Nephron (organoid): ENCODE results near the gene CTNND2.

Source experiments
- H3K27ac Mint-ChIP-seq, 3 experiments: 2 replicates each; pipeline ENCODE4 v1.8.0; 2020; ENCODE audit warnings: mixed read lengths in 3 of 3, mild to moderate bottlenecking in 2 of 3, moderate library complexity in 1 of 3
- H3K27me3 Mint-ChIP-seq: 2 replicates; pipeline ENCODE4 v1.8.0; 2021; ENCODE audit warnings: low read depth, mild to moderate bottlenecking, moderate library complexity, mixed read lengths
- H3K36me3 Mint-ChIP-seq: 2 replicates; pipeline ENCODE4 v1.8.0; 2020; ENCODE audit warnings: low read depth, mixed read lengths
- H3K4me1 Mint-ChIP-seq: 2 replicates; pipeline ENCODE4 v1.8.0; 2020; ENCODE audit warnings: mixed read lengths
- H3K4me3 Mint-ChIP-seq, 3 experiments: 2 replicates each; pipeline ENCODE4 v1.8.0; 2020; ENCODE audit warnings: mild to moderate bottlenecking in 3 of 3, mixed read lengths in 3 of 3, moderate library complexity in 2 of 3
- H3K9me3 Mint-ChIP-seq: 2 replicates; pipeline ENCODE4 v1.8.0; 2020; ENCODE audit warnings: mixed read lengths
- CTCF ChIP-seq, 3 experiments: fragments of 200-600 bp; sonication (generic); IDR thresholded peaks; one replicate each; pipeline ENCODE4 v1.5.0; 2021; ENCODE audit warnings: antibody characterized with exemption in 3 of 3; ENCODE audit not compliant: unreplicated experiment in 3 of 3

CTNND2 gene

GRCh38 chr5:11814373-11814772 lies 89.9 kb downstream of the CTNND2 start:
- no peaks in the 10 kb centered on the region for H3K36me3 Mint-ChIP-seq
- H3K27ac Mint-ChIP-seq: no peak overlapping the region
- no peak for TF ChIP-seq CTCF (IDR thresholded peaks at IDR 0.05; ENCODE audit: unreplicated experiment in 3 of 3)

GRCh38 chr5:11809407-11809806 lies 94.8 kb downstream of the CTNND2 start:
- H3K9me3 Mint-ChIP-seq: no peaks in the 10 kb centered on the region
- no peaks in the 10 kb centered on the region for H3K36me3 Mint-ChIP-seq
- H3K27me3 Mint-ChIP-seq: no peaks in the 10 kb centered on the region
- H3K4me1 Mint-ChIP-seq: no peaks in the 10 kb centered on the region
- H3K27ac Mint-ChIP-seq: no peak overlapping the region
- H3K4me3 Mint-ChIP-seq: no peak overlapping the region
- TF ChIP-seq CTCF (IDR thresholded peaks at IDR 0.05; ENCODE audit: unreplicated experiment in 3 of 3): no peak

More at GRCh38 chr5:11814373-11814772, 89.9 kb downstream of the CTNND2 start:
- no peak overlapping the region for H3K4me3 Mint-ChIP-seq
- H3K27me3 Mint-ChIP-seq: no peaks in the 10 kb centered on the region
- no peaks in the 10 kb centered on the region for H3K4me1 Mint-ChIP-seq
- no peaks in the 10 kb centered on the region for H3K9me3 Mint-ChIP-seq

- TF ChIP-seq CTCF (IDR thresholded peaks at IDR 0.05; ENCODE audit: unreplicated experiment in 3 of 3): no peak
- Mint-ChIP-seq H3K27me3 (no peaks in the 10 kb centered on the region), H3K36me3 (no peaks in the 10 kb centered on the region), H3K9me3 (no peaks in the 10 kb centered on the region), H3K4me1 (no peaks in the 10 kb centered on the region), H3K27ac (no peak overlapping the region), H3K4me3 (no peak overlapping the region)
These were observed 100.8 kb downstream of the CTNND2 start for GRCh38 chr5:11803436-11803835.

- Mint-ChIP-seq H3K27ac (no peak overlapping the region), H3K4me1 (no peaks in the 10 kb centered on the region), H3K9me3 (no peaks in the 10 kb centered on the region), H3K27me3 (no peaks in the 10 kb centered on the region), H3K36me3 (no peaks in the 10 kb centered on the region), H3K4me3 (no peak overlapping the region)
- TF ChIP-seq CTCF (IDR thresholded peaks at IDR 0.05; ENCODE audit: unreplicated experiment in 3 of 3): no peak
These were observed 103.2 kb downstream of the CTNND2 start for GRCh38 chr5:11801061-11801460.

- Mint-ChIP-seq H3K27ac (no peak overlapping the region), H3K27me3 (no peaks in the 10 kb centered on the region), H3K9me3 (no peaks in the 10 kb centered on the region), H3K4me3 (no peak overlapping the region), H3K4me1 (no peaks in the 10 kb centered on the region), H3K36me3 (no peaks in the 10 kb centered on the region)
- TF ChIP-seq CTCF (IDR thresholded peaks at IDR 0.05; ENCODE audit: unreplicated experiment in 3 of 3): no peak
These were observed 107.1 kb downstream of the CTNND2 start for GRCh38 chr5:11797132-11797531.

- TF ChIP-seq CTCF (IDR thresholded peaks at IDR 0.05; ENCODE audit: unreplicated experiment in 3 of 3): no peak
- H3K9me3 Mint-ChIP-seq: no peaks in the 10 kb centered on the region
- no peaks in the 10 kb centered on the region for H3K36me3 Mint-ChIP-seq
- H3K27me3 Mint-ChIP-seq: no peaks in the 10 kb centered on the region
- no peak overlapping the region for H3K4me3 Mint-ChIP-seq
- no peak overlapping the region for H3K27ac Mint-ChIP-seq
- H3K4me1 Mint-ChIP-seq: no peaks in the 10 kb centered on the region
These were observed 110.8 kb downstream of the CTNND2 start for GRCh38 chr5:11793396-11793795.
